ENCODE results near the gene DCDC1.

DCDC1 gene

DNA sequence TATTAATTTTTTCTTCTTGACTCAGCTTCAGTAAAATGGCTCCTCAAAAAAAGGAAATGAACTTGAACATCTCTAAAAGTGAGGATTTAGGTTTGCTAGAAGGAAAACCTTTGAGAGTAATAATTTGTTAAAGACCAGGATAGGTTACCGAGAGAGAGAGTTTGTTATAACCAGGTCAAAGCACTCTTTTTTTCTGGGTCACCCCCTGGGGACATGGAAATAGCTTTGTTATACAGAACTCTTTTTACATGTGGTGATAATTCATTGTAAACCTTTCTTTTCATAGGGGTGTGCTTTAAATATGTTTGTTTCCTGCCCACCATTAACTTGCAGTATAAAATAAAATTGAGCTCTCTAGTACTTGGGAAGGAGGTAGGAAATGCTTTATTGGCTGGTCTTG, 47.8 kb upstream of the DCDC1 start:
- no peak overlapping the region for H3K4me2 ChIP-seq
- no peak overlapping the region for H2AFZ ChIP-seq (ENCODE audit: low read depth)
- no peak overlapping the region for H3K27ac ChIP-seq
- TF ChIP-seq, protein P1, sequence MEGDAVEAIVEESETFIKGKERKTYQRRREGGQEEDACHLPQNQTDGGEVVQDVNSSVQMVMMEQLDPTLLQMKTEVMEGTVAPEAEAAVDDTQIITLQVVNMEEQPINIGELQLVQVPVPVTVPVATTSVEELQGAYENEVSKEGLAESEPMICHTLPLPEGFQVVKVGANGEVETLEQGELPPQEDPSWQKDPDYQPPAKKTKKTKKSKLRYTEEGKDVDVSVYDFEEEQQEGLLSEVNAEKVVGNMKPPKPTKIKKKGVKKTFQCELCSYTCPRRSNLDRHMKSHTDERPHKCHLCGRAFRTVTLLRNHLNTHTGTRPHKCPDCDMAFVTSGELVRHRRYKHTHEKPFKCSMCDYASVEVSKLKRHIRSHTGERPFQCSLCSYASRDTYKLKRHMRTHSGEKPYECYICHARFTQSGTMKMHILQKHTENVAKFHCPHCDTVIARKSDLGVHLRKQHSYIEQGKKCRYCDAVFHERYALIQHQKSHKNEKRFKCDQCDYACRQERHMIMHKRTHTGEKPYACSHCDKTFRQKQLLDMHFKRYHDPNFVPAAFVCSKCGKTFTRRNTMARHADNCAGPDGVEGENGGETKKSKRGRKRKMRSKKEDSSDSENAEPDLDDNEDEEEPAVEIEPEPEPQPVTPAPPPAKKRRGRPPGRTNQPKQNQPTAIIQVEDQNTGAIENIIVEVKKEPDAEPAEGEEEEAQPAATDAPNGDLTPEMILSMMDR (conservative IDR thresholded peaks at IDR 0.05; ENCODE audit: low read depth, low read length): no peak
- no peak overlapping the region for H3K4me3 ChIP-seq (IDR thresholded peaks at IDR 0.05; ENCODE audit: insufficient read depth, low read depth, low read length)
- H3K9ac ChIP-seq: no peak overlapping the region
- no peaks in the 10 kb centered on the region for H4K20me1 ChIP-seq (ENCODE audit: insufficient read depth)
- H3K4me1 ChIP-seq (ENCODE audit: low read depth, poor library complexity, severe bottlenecking): no peaks in the 10 kb centered on the region
- H3K79me2 ChIP-seq (ENCODE audit: insufficient read depth, low read depth): no peaks in the 10 kb centered on the region
- no peaks in the 10 kb centered on the region for H3K36me3 ChIP-seq (ENCODE audit: insufficient read depth)
- H3K27me3 ChIP-seq (ENCODE audit: insufficient read depth, low read depth): no peaks in the 10 kb centered on the region

DNA sequence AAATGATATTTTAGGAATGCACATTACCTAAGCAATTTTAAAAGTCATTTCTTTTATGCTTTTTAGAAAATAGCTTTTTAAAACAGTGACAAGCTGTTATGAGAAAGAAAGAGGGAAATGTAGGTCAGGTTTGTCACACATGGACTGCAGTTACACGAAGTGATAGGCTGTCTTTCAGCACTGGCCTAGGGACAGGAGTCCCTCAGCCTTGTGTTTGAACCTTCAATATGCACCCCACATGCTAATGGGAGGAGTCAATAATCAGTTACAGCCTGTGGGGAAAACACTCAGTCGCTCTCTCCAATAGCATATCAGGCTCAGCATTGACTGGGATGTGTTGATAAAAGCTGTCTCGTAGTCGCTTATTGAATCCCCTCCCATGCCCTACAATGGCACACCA, 45.9 kb upstream of the DCDC1 start:
- H3K27ac ChIP-seq: no peak overlapping the region
- no peaks in the 10 kb centered on the region for H4K20me1 ChIP-seq (ENCODE audit: insufficient read depth)
- H2AFZ ChIP-seq (ENCODE audit: low read depth): no peak overlapping the region
- no peak overlapping the region for H3K9ac ChIP-seq
- H3K27me3 ChIP-seq (ENCODE audit: insufficient read depth, low read depth): no peaks in the 10 kb centered on the region
- H3K79me2 ChIP-seq (ENCODE audit: insufficient read depth, low read depth): no peaks in the 10 kb centered on the region
- no peak overlapping the region for H3K4me3 ChIP-seq (IDR thresholded peaks at IDR 0.05; ENCODE audit: insufficient read depth, low read depth, low read length)
- TF ChIP-seq, protein P1 (conservative IDR thresholded peaks at IDR 0.05; ENCODE audit: low read depth, low read length): no peak
- no peaks in the 10 kb centered on the region for H3K4me1 ChIP-seq (ENCODE audit: low read depth, poor library complexity, severe bottlenecking)
- no peak overlapping the region for H3K4me2 ChIP-seq
- H3K36me3 ChIP-seq (ENCODE audit: insufficient read depth): no peaks in the 10 kb centered on the region

DNA sequence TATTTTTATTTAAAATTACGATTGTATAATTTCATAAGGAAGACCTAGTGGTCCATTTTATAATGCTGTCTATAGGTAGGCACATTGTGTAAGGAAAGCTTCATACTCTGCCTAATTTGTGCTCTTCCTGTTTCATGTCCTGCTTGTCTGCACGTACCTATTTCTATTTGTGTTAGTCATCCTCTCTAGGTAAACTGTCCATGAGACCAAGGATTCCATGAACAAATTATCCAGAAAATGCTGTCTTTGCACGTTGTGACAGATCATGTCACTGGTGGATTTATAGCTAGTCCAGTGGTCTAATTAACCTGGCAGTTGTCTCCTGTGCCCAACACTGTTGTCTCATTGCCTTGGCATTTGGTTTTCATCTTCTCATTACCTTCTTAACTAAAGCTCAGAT, 44.8 kb upstream of the DCDC1 start:
- TF ChIP-seq, protein P1 (conservative IDR thresholded peaks at IDR 0.05; ENCODE audit: low read depth, low read length): no peak
- no peaks in the 10 kb centered on the region for H3K36me3 ChIP-seq (ENCODE audit: insufficient read depth)
- no peak overlapping the region for H3K27ac ChIP-seq
- no peaks in the 10 kb centered on the region for H3K4me1 ChIP-seq (ENCODE audit: low read depth, poor library complexity, severe bottlenecking)
- H3K4me2 ChIP-seq: no peak overlapping the region
- H3K27me3 ChIP-seq (ENCODE audit: insufficient read depth, low read depth): no peaks in the 10 kb centered on the region
- no peak overlapping the region for H3K4me3 ChIP-seq (IDR thresholded peaks at IDR 0.05; ENCODE audit: insufficient read depth, low read depth, low read length)
- H4K20me1 ChIP-seq (ENCODE audit: insufficient read depth): no peaks in the 10 kb centered on the region
- H3K9ac ChIP-seq: no peak overlapping the region
- H2AFZ ChIP-seq (ENCODE audit: low read depth): no peak overlapping the region
- no peaks in the 10 kb centered on the region for H3K79me2 ChIP-seq (ENCODE audit: insufficient read depth, low read depth)

DNA sequence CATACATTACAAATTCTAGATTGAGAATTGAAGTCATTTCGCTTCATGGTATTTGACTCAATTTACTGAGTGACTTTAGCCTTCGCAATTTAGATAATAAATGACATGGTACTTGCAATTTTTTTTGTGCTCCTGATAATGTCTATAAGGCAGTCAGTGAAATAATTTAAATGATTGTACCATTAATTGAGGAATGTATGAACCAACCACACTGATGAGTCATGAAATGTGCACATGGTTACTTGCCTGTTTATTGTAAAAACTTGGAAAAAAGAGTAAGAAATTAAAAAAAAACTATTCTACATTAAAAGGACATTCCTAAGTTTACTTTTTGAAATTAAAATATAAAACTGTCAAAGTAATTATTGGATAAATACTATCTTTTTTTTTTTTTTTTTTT, 43.4 kb upstream of the DCDC1 start:
- H3K4me1 ChIP-seq (ENCODE audit: low read depth, poor library complexity, severe bottlenecking): no peaks in the 10 kb centered on the region
- H4K20me1 ChIP-seq (ENCODE audit: insufficient read depth): no peaks in the 10 kb centered on the region
- no peaks in the 10 kb centered on the region for H3K36me3 ChIP-seq (ENCODE audit: insufficient read depth)
- no peak overlapping the region for H3K4me3 ChIP-seq (IDR thresholded peaks at IDR 0.05; ENCODE audit: insufficient read depth, low read depth, low read length)
- H2AFZ ChIP-seq (ENCODE audit: low read depth): no peak overlapping the region
- H3K79me2 ChIP-seq (ENCODE audit: insufficient read depth, low read depth): no peaks in the 10 kb centered on the region
- no peaks in the 10 kb centered on the region for H3K27me3 ChIP-seq (ENCODE audit: insufficient read depth, low read depth)
- H3K9ac ChIP-seq: no peak overlapping the region
- TF ChIP-seq, protein P1 (conservative IDR thresholded peaks at IDR 0.05; ENCODE audit: low read depth, low read length): no peak
- no peak overlapping the region for H3K27ac ChIP-seq
- H3K4me2 ChIP-seq: no peak overlapping the region

DNA sequence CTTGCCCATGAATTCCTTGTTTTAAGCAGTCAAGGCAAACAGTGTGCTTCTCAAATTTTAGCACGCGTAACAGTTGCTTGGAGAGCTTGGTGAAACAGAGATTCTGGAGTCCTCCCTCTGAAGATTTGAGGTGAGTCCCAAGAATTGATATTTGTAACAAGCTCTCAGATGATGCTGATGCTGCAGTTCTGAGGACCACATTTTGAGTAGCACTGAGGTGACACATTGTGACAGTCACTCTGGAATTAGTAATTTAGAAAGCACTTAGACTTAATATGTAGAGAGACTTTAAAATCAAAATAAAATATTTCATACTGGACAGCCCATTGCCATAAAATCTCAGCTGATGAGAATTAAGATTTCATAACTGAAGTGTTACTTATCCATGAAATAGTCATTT, 38.7 kb upstream of the DCDC1 start:
- Histone ChIP-seq H4K20me1 (ENCODE audit: insufficient read depth) (no peaks in the 10 kb centered on the region), H3K4me2 (no peak overlapping the region), H2AFZ (ENCODE audit: low read depth) (no peak overlapping the region), H3K4me1 (ENCODE audit: low read depth, poor library complexity, severe bottlenecking) (no peaks in the 10 kb centered on the region), H3K9ac (no peak overlapping the region), H3K27me3 (ENCODE audit: insufficient read depth, low read depth) (no peaks in the 10 kb centered on the region), H3K27ac (no peak overlapping the region), H3K79me2 (ENCODE audit: insufficient read depth, low read depth) (no peaks in the 10 kb centered on the region), H3K36me3 (ENCODE audit: insufficient read depth) (no peaks in the 10 kb centered on the region), H3K4me3 (IDR thresholded peaks at IDR 0.05; ENCODE audit: insufficient read depth, low read depth, low read length) (no peak overlapping the region)
- TF ChIP-seq, protein P1 (conservative IDR thresholded peaks at IDR 0.05; ENCODE audit: low read depth, low read length): no peak

All from KMS-11 (cell line).